A549 (cell line): Measurements from ENCODE around the gene RTN4R. TPM values are rescaled to one million over a fixed set of nuclear protein-coding genes. Genes with fewer than 3 reads are reported as not detected.

Experiments used
- ATAC-seq, 2 experiments: fragments of 200-7000 bp in 1 of 2; fragments of >200 bp in 1 of 2; cut with Nextera tagmentation in 1 of 2; cut with Tn5 transposase in 1 of 2; 3 replicates each; pipeline versions ENCODE4 v1.8.0 to v1.9.1; 2018 to 2020; ENCODE audit warnings: mild to moderate bottlenecking in 1 of 2, moderate library complexity in 1 of 2
- CTCF ChIA-PET: fragments of 300-600 bp; sonication (Branson Sonifier 250); formaldehyde crosslinking; extraction: SDS; loops from one replicate; lab custom pipeline; 2021; ENCODE audit warnings: antibody characterized with exemption, inconsistent platforms; lab: Yijun Ruan, JAX
- POLR2A ChIA-PET: fragments of 350-600 bp; formaldehyde crosslinking; extraction: SDS; loops from one replicate; lab custom pipeline; 2021; ENCODE audit warnings: antibody characterized with exemption, inconsistent platforms; lab: Yijun Ruan, JAX
- DNase-seq, 2 experiments: peaks; one replicate each; pipeline versions ENCODE4 v3.0.0 to v3.0.0-alpha.2; 2011 to 2016; ENCODE audit warnings: low read depth in 1 of 2, low spot score in 1 of 2
- FAIRE-seq: peaks from 2 replicates; lab custom pipeline; 2011; peaks lifted over from hg19 to GRCh38; lab: Jason Lieb, UNC
- H3K27ac ChIP-seq, 2 experiments: fragments of >200 bp; sonication (Bioruptor Twin); formaldehyde crosslinking; 3 replicates each; pipeline ENCODE4 v1.5.1; 2016 to 2017
- H3K4me1 ChIP-seq: fragments of >200 bp; sonication (Bioruptor Twin); formaldehyde crosslinking; 3 replicates; pipeline ENCODE4 v1.6.1; 2016
- H3K4me2 ChIP-seq: fragments of >200 bp; sonication (Bioruptor Twin); formaldehyde crosslinking; 3 replicates; pipeline ENCODE4 v1.6.1; 2016
- H3K4me3 ChIP-seq: fragments of >200 bp; sonication (Bioruptor Twin); formaldehyde crosslinking; 3 replicates; pipeline ENCODE4 v1.5.1; 2016
- H3K9me3 ChIP-seq: fragments of >200 bp; sonication (Bioruptor Twin); formaldehyde crosslinking; 3 replicates; pipeline ENCODE4 v1.6.1; 2016
- BCL3 ChIP-seq: fragments of >200 bp; sonication (Bioruptor Twin); formaldehyde crosslinking; IDR thresholded peaks from 3 replicates; pipeline ENCODE4 v1.6.1; 2016
- CBX8 ChIP-seq: fragments of 200-600 bp; sonication (generic); IDR thresholded peaks from 2 replicates; pipeline ENCODE4 v1.6.1; 2016
- CEBPB ChIP-seq, 2 experiments: fragments of >200 bp in 1 of 2; sonication (Bioruptor Twin) in 1 of 2; formaldehyde crosslinking in 1 of 2; IDR thresholded peaks; 2 replicates each; pipeline ENCODE4 v1.6.1; 2012 to 2016
- EHF ChIP-seq: fragments of 250-450 bp; sonication (Bioruptor Pico); IDR thresholded peaks from 2 replicates; pipeline ENCODE4 v1.5.0; 2020; ENCODE audit warnings: mild to moderate bottlenecking
- EHMT2 ChIP-seq: fragments of 200-600 bp; sonication (generic); IDR thresholded peaks from 2 replicates; pipeline ENCODE4 v1.6.1; 2016; ENCODE audit warnings: antibody characterized with exemption, low read depth, mild to moderate bottlenecking, moderate library complexity
- HOXA7 ChIP-seq: fragments of 250-450 bp; sonication (Bioruptor Pico); IDR thresholded peaks from 2 replicates; pipeline ENCODE4 v1.5.0; 2020; ENCODE audit warnings: mild to moderate bottlenecking, moderate library complexity
- HOXB13 ChIP-seq: fragments of 250-450 bp; sonication (Bioruptor Pico); IDR thresholded peaks from 2 replicates; pipeline ENCODE4 v1.5.0; 2020; ENCODE audit warnings: low read depth, mild to moderate bottlenecking, moderate library complexity
- KDM5A ChIP-seq: fragments of 200-600 bp; sonication (generic); IDR thresholded peaks from 2 replicates; pipeline ENCODE4 v1.6.1; 2016; ENCODE audit warnings: antibody characterized with exemption, mild to moderate bottlenecking
- MAZ ChIP-seq: fragments of 150-350 bp; IDR thresholded peaks from 2 replicates; pipeline ENCODE4 v1.6.1; 2014; ENCODE audit warnings: antibody characterized with exemption, low read depth, low read length, borderline replicate concordance
- NFE2L2 ChIP-seq: fragments of 150-350 bp; conservative IDR thresholded peaks from 2 replicates; pipeline ENCODE4 v1.6.1; 2014; ENCODE audit warnings: low read length
- POLR2A ChIP-seq: IDR thresholded peaks from 2 replicates; pipeline ENCODE4 v1.6.1; 2012; ENCODE audit warnings: mild to moderate bottlenecking, low read length
- RCOR1 ChIP-seq: fragments of 150-350 bp; IDR thresholded peaks from 2 replicates; pipeline ENCODE4 v1.6.1; 2014; ENCODE audit warnings: antibody characterized with exemption, low read length, low read depth
- ZFP36 ChIP-seq: fragments of 450-650 bp; IDR thresholded peaks from 2 replicates; pipeline ENCODE4 v1.6.1; 2014; ENCODE audit warnings: borderline replicate concordance; ENCODE audit not compliant: partially characterized antibody
- WGBS: methylation state at CpG from one replicate; pipeline ENCODE4 v1.1.6; 2017; ENCODE audit errors: missing lambda C conversion rate; 5-methylcytosine and 5-hydroxymethylcytosine counted together
- polyA plus RNA-seq, 4 experiments: library from polyadenylated mRNA; depleted of rRNA in 3 of 4; stranded (reverse); fragments of >200 nt; fragmentation: RNase III in 1 of 4; extraction: RNeasy Plus Mini Kit Qiagen cat#74134 plus additional on column Dnase treatment in 1 of 4; gene quantifications; 2 replicates in 3 of 4; 3 replicates in 1 of 4; pipeline ENCODE4 v1.2.3, GENCODE V29; 2011 to 2017

The RTN4R gene
- polyA plus RNA-seq, 2 of the 4 experiments (the other 2 are of a cell fraction) = 1.0 to 2.7 TPM

GRCh38 chr22:20194681-20195593 is 73.2 kb downstream of the RTN4R start:
- ATAC-seq (no peak), DNase-seq (no peak), FAIRE-seq (no peak)
- no peak overlapping the region for H3K4me2 ChIP-seq
- no peak overlapping the region for H3K27ac ChIP-seq
- CTCF ChIA-PET = interaction anchor here (1.4 kb wide), 1 partner anchor 44 kb away, joined by 4 read pairs; no protein-coding TSS in a partner anchor
- WGBS = 56% methylated on average over 6 of the region's 15 CpGs
- no peaks in the 10 kb centered on the region for H3K4me1 ChIP-seq
- H3K4me3 ChIP-seq = no peak overlapping the region
- POLR2A ChIA-PET = no interaction called here
- H3K9me3 ChIP-seq = no peaks in the 10 kb centered on the region
- TF ChIP-seq KDM5A (no peak), CBX8 (no peak), HOXB13 (CRISPR knock-in tag) (no peak), RCOR1 (no peak)

- no peak overlapping the region for H3K4me2 ChIP-seq
- DNase-seq = no peak
- CTCF ChIA-PET = interaction anchor here (1.4 kb wide), 1 partner anchor 21 kb away, joined by 4 read pairs; no protein-coding TSS in a partner anchor
- no peak overlapping the region for H3K4me3 ChIP-seq
- 63% methylated on average over 9 of the region's 17 CpGs for WGBS
- POLR2A ChIA-PET = no interaction called here
- no peak for FAIRE-seq
- TF ChIP-seq BCL3 = no peak
- no peak for TF ChIP-seq MAZ
- no peak overlapping the region for H3K27ac ChIP-seq
- H3K9me3 ChIP-seq = no peaks in the 10 kb centered on the region
- no peaks in the 10 kb centered on the region for H3K4me1 ChIP-seq
- ATAC-seq = no peak
These were observed 74.2 kb downstream of the RTN4R start for GRCh38 chr22:20193761-20194494.

DNA sequence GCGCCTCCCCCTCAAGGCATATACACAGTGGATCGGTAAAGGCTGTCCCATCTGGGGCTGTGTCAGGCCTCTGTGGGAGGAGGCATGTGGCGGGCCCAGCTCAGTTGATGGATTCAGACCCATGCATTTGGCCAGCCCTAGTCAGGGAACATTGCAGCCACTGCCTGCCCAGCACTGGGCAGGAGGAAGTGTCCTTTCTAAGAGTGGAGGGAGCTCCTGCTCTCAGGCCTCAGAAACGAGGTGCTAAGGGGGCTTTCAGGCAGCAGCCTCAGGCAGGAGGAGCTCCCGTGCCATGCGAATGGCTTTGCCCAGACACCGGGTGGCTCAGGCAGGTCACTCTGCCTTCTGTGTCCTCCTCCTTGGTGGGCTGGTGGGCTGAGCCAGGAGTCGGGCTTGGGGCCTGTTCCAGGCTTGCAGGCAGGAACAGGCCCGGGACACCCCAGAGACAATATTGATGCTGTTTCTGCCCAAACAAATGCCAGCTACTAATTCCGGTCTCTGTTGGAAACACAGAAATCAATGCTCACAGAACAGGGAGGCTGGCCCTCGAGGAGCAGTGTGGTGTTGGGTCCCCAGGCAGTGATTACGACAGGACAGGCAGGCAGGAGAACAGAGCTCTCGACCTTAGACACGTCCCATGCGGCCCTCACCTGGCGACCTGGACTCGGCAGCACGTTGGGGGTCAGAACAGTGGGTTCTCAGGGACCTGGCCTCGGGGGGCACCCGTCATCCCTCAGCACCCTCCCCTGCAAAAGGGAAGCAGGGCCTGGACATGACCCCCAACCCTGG is 75.0 kb downstream of the RTN4R start:
- no peak for TF ChIP-seq HOXA7
- Histone ChIP-seq H3K4me2 (no peak overlapping the region), H3K9me3 (no peaks in the 10 kb centered on the region), H3K4me3 (no peak overlapping the region), H3K4me1 (no peaks in the 10 kb centered on the region), H3K27ac (no peak overlapping the region)
- POLR2A ChIA-PET = interaction anchor here (1.9 kb wide), 1 partner anchor 17 kb away, joined by 5 read pairs; no protein-coding TSS in a partner anchor
- whole genome bisulfite sequencing = 66% methylated on average over 9 of the region's 20 CpGs
- no peak for FAIRE-seq
- ATAC-seq = peak in 1 of 2 experiments; percentile 47; a peak in 3 of 6 replicates
- CTCF ChIA-PET = interaction anchor here (1.4 kb wide), 1 partner anchor 20 kb away, joined by 4 read pairs; no protein-coding TSS in a partner anchor
- DNase-seq = no peak

DNA sequence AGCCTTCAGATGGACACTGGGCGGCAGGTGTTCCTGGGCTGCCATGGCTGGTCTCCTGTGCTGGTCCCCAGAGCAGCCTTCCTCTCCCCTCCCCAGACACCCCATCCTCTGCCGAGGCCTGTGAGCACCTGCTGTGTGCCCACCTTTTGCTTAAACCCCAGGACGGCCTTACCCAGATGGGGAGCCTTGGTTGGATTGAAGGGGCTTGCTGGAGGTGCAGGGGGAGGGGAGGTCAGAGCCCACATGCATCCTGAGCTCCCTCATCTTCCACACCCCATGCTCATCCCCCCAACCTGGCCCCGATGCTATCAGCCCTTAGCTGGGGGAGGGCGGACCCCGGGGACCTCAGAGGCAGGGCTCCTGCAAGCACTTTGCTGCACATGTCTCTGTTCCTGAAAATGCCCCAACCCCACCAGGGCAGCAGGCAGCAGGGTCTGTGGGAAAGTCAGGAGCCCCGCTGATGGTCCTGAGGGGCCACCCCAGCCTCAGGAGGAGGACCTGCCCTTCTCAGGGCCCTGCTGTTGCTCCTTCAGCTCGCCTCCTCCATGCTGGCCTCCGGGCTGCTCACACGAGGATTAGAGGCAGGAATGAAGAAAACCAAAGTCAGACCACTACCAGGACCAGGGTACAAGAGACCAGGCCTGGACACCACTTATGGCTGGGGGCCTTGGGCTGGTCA is 75.7 kb downstream of the RTN4R start:
- no peak overlapping the region for H3K27ac ChIP-seq
- ChIA-PET CTCF (interaction anchor here (1.4 kb wide), 1 partner anchor 20 kb away, joined by 4 read pairs; no protein-coding TSS in a partner anchor), POLR2A (interaction anchor here (1.9 kb wide), 1 partner anchor 18 kb away, joined by 5 read pairs; no protein-coding TSS in a partner anchor)
- no peaks in the 10 kb centered on the region for H3K4me1 ChIP-seq
- TF ChIP-seq POLR2A (no peak), EHF (CRISPR knock-in tag) (no peak), NFE2L2 (no peak), EHMT2 (no peak), ZFP36 (peak; percentile 61), CEBPB (IDR thresholded peaks at IDR 0.05) (no peak)
- no peak for DNase-seq
- FAIRE-seq = no peak
- H3K9me3 ChIP-seq = no peaks in the 10 kb centered on the region
- no peak overlapping the region for H3K4me3 ChIP-seq
- WGBS = 92% methylated on average over 2 of the region's 10 CpGs
- ATAC-seq = no peak
- no peak overlapping the region for H3K4me2 ChIP-seq
